ENCODE results near the gene SUPT5H. TPM values are rescaled to one million over a fixed set of nuclear protein-coding genes. Genes with fewer than 3 reads are reported as not detected.

Gene SUPT5H
- total and polyA plus RNA-seq, 10 of the 15 experiments (the other 5 are each of a cell fraction or from before 2014, with no cell fraction given), result 27.2 to 194 (median 83.6) TPM

- ChIA-PET POLR2A (no interaction called here), SMC1A (ENCODE audit: uncharacterized antibody, unreplicated experiment) (interaction anchor here (0.9 kb wide), 1 partner anchor 8 kb away, joined by 3 read pairs; no protein-coding TSS in a partner anchor), RAD21 (ENCODE audit: unreplicated experiment) (no interaction called here), CTCF (no interaction called here)
- H3K4me2 ChIP-seq (ENCODE audit: control insufficient read depth, insufficient read depth), result no peak overlapping the region
- intact Hi-C loops (cut with micrococcal nuclease; ENCODE audit: unreplicated experiment), result loop anchor here (10.0 kb wide), 1 partner anchor 116 kb away; the partner anchor contains the start of gene EID2B
- in situ Hi-C loops (cut with MboI), result no loop called here
- H4K20me1 ChIP-seq (ENCODE audit: control insufficient read depth, insufficient read depth), result no peaks in the 10 kb centered on the region
- WGBS (ENCODE audit: insufficient coverage, insufficient replicate concordance, low lambda C conversion rate, missing lambda C conversion rate), result 99% methylated on average over 9 of the region's 9 CpGs
- H2AFZ ChIP-seq (ENCODE audit: control insufficient read depth, low read depth, low read length), result no peak overlapping the region
- FAIRE-seq (no peak), DNase-seq (ENCODE audit: low read depth, low spot score) (no peak), ATAC-seq (no peak)
- no peak overlapping the region for H3K9ac ChIP-seq (ENCODE audit: control insufficient read depth, insufficient read depth, low read length)
- peaks cover 9 to 18% of the 10 kb centered on the region in 2 experiments; a peak in 3 of 4 replicates for H3K36me3 ChIP-seq (ENCODE audit: control insufficient read depth in 2 of 2, insufficient read depth in 2 of 2, low read length in 1 of 2)
- peaks cover 11% of the 10 kb centered on the region for H3K79me2 ChIP-seq (ENCODE audit: control insufficient read depth, insufficient read depth, low read length)
- no peak overlapping the region for H3K4me3 ChIP-seq
- no peaks in the 10 kb centered on the region for H3K27me3 ChIP-seq (replicated peaks in 1 of 2; ENCODE audit: control insufficient read depth in 2 of 2, insufficient read depth in 2 of 2, low read length in 1 of 2)
- no TSS peak for BruUV-seq (replicated peaks)
- TF ChIP-seq ZNF592 (IDR thresholded peaks at IDR 0.05), result no peak
- no peak for TF ChIP-seq ZZZ3 (IDR thresholded peaks at IDR 0.05; ENCODE audit: control insufficient read depth, insufficient read length, low read depth)
- TF ChIP-seq JUND (IDR thresholded peaks at IDR 0.05; ENCODE audit: low read depth, low read length), result no peak
- no peak for TF ChIP-seq ASH2L (IDR thresholded peaks at IDR 0.05; ENCODE audit: borderline replicate concordance, low read depth)
- TF ChIP-seq FOXM1 (IDR thresholded peaks at IDR 0.05; ENCODE audit: low read depth, low read length), result no peak
- no peak for TF ChIP-seq CHD1 (IDR thresholded peaks at IDR 0.05; ENCODE audit: low read depth, low read length)
- no peak for TF ChIP-seq EZH2 (IDR thresholded peaks at IDR 0.05; ENCODE audit: borderline replicate concordance, control insufficient read depth, low read depth, low read length)
- no peak for TF ChIP-seq HDAC6 (IDR thresholded peaks at IDR 0.05; ENCODE audit: unreplicated experiment)
- TF ChIP-seq TCF7 (IDR thresholded peaks at IDR 0.05; ENCODE audit: borderline replicate concordance), result no peak
- TF ChIP-seq BCL3 (IDR thresholded peaks at IDR 0.05; ENCODE audit: borderline replicate concordance, insufficient read depth, low read depth, low read length, poor library complexity, severe bottlenecking), result no peak
- H3K4me1 ChIP-seq (ENCODE audit: control insufficient read depth, insufficient read depth, low read length), result no peaks in the 10 kb centered on the region
- H3K27ac ChIP-seq (ENCODE audit: control insufficient read depth, insufficient read depth), result no peak overlapping the region
- H3K9me3 ChIP-seq (replicated peaks; ENCODE audit: control insufficient read depth, insufficient read depth, low read length), result no peaks in the 10 kb centered on the region
Measured at GRCh38 chr19:39419003-39419402, 26.4 kb upstream of the SUPT5H start.

Data from GM12878 (cell line).